Spleen (tissue), 11 donors: ENCODE data around the gene SMCR8. TPM values are rescaled to one million over a fixed set of nuclear protein-coding genes. Genes with fewer than 3 reads are reported as not detected.
A peak's percentile ranks its signal among the peaks of the same experiment; 100 is the strongest.

Experiments used
- DNase-seq: peaks from one replicate; pipeline ENCODE4 v3.0.0-alpha.2; 2020
- H3K27ac ChIP-seq, 8 donors: fragments of 200-600 bp; sonication (generic) in 7 of 8; 1 replicate in 4 of 8; 2 replicates in 4 of 8; pipeline versions ENCODE4 v1.5.0 to v1.8.0; 2016 to 2021; ENCODE audit warnings: inconsistent platforms in 4 of 8, mild to moderate bottlenecking in 4 of 8, moderate library complexity in 1 of 8
- H3K27me3 ChIP-seq, 7 donors: fragments of 200-600 bp; sonication (generic) in 6 of 7; replicated peaks in 1 of 7; 1 replicate in 4 of 7; 2 replicates in 3 of 7; pipeline versions ENCODE4 v1.5.0 to v1.8.0; 2016 to 2021; ENCODE audit warnings: inconsistent platforms in 3 of 7, mild to moderate bottlenecking in 1 of 7
- H3K36me3 ChIP-seq, 6 donors: fragments of 200-600 bp; sonication (generic) in 5 of 6; 1 replicate in 4 of 6; 2 replicates in 2 of 6; pipeline versions ENCODE4 v1.5.0 to v1.8.0; 2016 to 2021; ENCODE audit warnings: inconsistent platforms in 2 of 6
- H3K4me1 ChIP-seq, 6 donors: fragments of 200-600 bp; sonication (generic) in 5 of 6; 1 replicate in 3 of 6; 2 replicates in 3 of 6; pipeline versions ENCODE4 v1.5.0 to v1.8.0; 2016 to 2021; ENCODE audit warnings: inconsistent platforms in 3 of 6
- H3K4me3 ChIP-seq, 8 donors: fragments of 200-600 bp; sonication (generic) in 7 of 8; 1 replicate in 4 of 8; 2 replicates in 4 of 8; pipeline versions ENCODE4 v1.5.0 to v1.8.0; 2016 to 2021; ENCODE audit warnings: inconsistent platforms in 4 of 8, mild to moderate bottlenecking in 4 of 8, moderate library complexity in 2 of 8
- H3K9me3 ChIP-seq, 8 donors: fragments of 200-600 bp; sonication (generic) in 7 of 8; 1 replicate in 4 of 8; 2 replicates in 4 of 8; pipeline versions ENCODE4 v1.5.0 to v1.8.0; 2016 to 2021; ENCODE audit warnings: inconsistent platforms in 4 of 8
- POLR2A ChIP-seq, 3 donors: fragments of 450-650 bp; IDR thresholded peaks; one replicate each; pipeline ENCODE4 v1.5.1; 2017; ENCODE audit warnings: antibody characterized with exemption in 3 of 3, mild to moderate bottlenecking in 1 of 3
- POLR2AphosphoS5 ChIP-seq, 3 donors: sonication (generic); formaldehyde crosslinking; IDR thresholded peaks; one replicate each; pipeline ENCODE4 v1.5.1; 2017; ENCODE audit warnings: antibody characterized with exemption in 3 of 3
- WGBS, 5 donors: extraction: QIAGEN DNeasy Blood & Tissue Kit in 3 of 5; methylation state at CpG; one replicate each; pipeline versions ENCODE4 v1.1.5 to v1.1.7; 2013 to 2018; 5-methylcytosine and 5-hydroxymethylcytosine counted together
- intact Hi-C: fragments of 100-400 bp; cut with DNase I; formaldehyde crosslinking; loops from one replicate; pipeline ENCODE4 v1.15.0; 2023; ENCODE audit warnings: low total_unique reads
- polyA plus RNA-seq, 3 donors: library from polyadenylated mRNA; stranded (reverse); fragments of 200-250 nt; gene quantifications; one replicate each; pipeline ENCODE4 v1.2.1, GENCODE V29; 2013
- total RNA-seq, 7 donors: library from RNA; depleted of rRNA in 3 of 7; stranded (reverse); fragments of >200 nt in 3 of 7; fragmentation: NEBNext Ultra II Directional in 4 of 7; extraction: Animal tissue kit (Norgen Biotek cat#: 25700) in 4 of 7; gene quantifications; one replicate each; pipeline versions ENCODE4 v1.1.0 to v1.2.1, GENCODE V29; 2016 to 2021
- TF ChIP-seq, protein P1 (sequence below), 11 experiments: fragments of 200-600 bp in 7 of 11; fragments of 450-650 bp in 4 of 11; sonication (generic) in 4 of 11; IDR thresholded peaks in 8 of 11; conservative IDR thresholded peaks in 3 of 11; 1 replicate in 7 of 11; 2 replicates in 4 of 11; pipeline versions ENCODE4 v1.4.0 to v1.8.0; 2016 to 2021; ENCODE audit warnings: antibody characterized with exemption in 11 of 11, inconsistent platforms in 4 of 11, mild to moderate bottlenecking in 1 of 11
- donor health status: healthy with polysubstance abuse.
- donor health status: DM: no; HTN: no; CAD: no; lungs with moderate emphysema.
- donor health status: DM: no; HTN: no; CAD: no.
- donor health status: Bipolar disorder and iron deficiency.
- donor health status: healthy.
- donor health status: DM: no; HTN: no; CAD: no.
- donor health status: DM: yes; HTN: yes; CAD: no.

The SMCR8 gene
- total and polyA plus RNA-seq, 10 donors: 3.9 to 38.0 (median 28.4) TPM

- WGBS, 5 donors: 81 to 91% (median 83%) methylated on average over 27 of the region's 27 CpGs
- peaks cover 8 to 100% (median 73%) of the 10 kb centered on the region in 6 donors for H3K36me3 ChIP-seq
- no peak overlapping the region for H3K4me3 ChIP-seq
- H3K27me3 ChIP-seq: no peaks in the 10 kb centered on the region
- no peak for DNase-seq
- intact Hi-C loops: no loop called here
- H3K4me1 ChIP-seq: peaks cover 17 to 79% (median 59%) of the 10 kb centered on the region in 6 donors
- peak overlapping the region in 5 of 8 donors; percentile 34 to 67 (median 57) for H3K27ac ChIP-seq
- no peaks in the 10 kb centered on the region for H3K9me3 ChIP-seq
- TF ChIP-seq, protein P1, sequence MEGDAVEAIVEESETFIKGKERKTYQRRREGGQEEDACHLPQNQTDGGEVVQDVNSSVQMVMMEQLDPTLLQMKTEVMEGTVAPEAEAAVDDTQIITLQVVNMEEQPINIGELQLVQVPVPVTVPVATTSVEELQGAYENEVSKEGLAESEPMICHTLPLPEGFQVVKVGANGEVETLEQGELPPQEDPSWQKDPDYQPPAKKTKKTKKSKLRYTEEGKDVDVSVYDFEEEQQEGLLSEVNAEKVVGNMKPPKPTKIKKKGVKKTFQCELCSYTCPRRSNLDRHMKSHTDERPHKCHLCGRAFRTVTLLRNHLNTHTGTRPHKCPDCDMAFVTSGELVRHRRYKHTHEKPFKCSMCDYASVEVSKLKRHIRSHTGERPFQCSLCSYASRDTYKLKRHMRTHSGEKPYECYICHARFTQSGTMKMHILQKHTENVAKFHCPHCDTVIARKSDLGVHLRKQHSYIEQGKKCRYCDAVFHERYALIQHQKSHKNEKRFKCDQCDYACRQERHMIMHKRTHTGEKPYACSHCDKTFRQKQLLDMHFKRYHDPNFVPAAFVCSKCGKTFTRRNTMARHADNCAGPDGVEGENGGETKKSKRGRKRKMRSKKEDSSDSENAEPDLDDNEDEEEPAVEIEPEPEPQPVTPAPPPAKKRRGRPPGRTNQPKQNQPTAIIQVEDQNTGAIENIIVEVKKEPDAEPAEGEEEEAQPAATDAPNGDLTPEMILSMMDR (IDR thresholded peaks at IDR 0.05 in 8 of 11, conservative IDR thresholded peaks at IDR 0.05 in 3 of 11): no peak
- TF ChIP-seq POLR2AphosphoS5 (IDR thresholded peaks at IDR 0.05): peak in 2 of 3 donors; percentile 13 to 21
These were observed 9.3 kb downstream of the SMCR8 start for GRCh38 chr17:18324140-18325050.

GRCh38 chr17:18326039-18326438, 10.9 kb downstream of the SMCR8 start:
- WGBS, 5 donors: 92 to 98% (median 95%) methylated on average over 2 of the region's 2 CpGs
- Histone ChIP-seq H3K4me3 (no peak overlapping the region), H3K4me1 (peaks cover 4 to 62% (median 44%) of the 10 kb centered on the region in 6 donors), H3K27me3 (no peaks in the 10 kb centered on the region), H3K36me3 (peaks cover 8 to 100% (median 80%) of the 10 kb centered on the region in 6 donors), H3K27ac (peak overlapping the region in 4 of 8 donors; percentile 14 to 67 (median 46)), H3K9me3 (no peaks in the 10 kb centered on the region)
- TF ChIP-seq POLR2AphosphoS5 (IDR thresholded peaks at IDR 0.05): no peak
- no peak for TF ChIP-seq POLR2A (IDR thresholded peaks at IDR 0.05)
- TF ChIP-seq, protein P1 (IDR thresholded peaks at IDR 0.05 in 8 of 11, conservative IDR thresholded peaks at IDR 0.05 in 3 of 11): no peak
- no peak for DNase-seq
- intact Hi-C loops: no loop called here

DNA sequence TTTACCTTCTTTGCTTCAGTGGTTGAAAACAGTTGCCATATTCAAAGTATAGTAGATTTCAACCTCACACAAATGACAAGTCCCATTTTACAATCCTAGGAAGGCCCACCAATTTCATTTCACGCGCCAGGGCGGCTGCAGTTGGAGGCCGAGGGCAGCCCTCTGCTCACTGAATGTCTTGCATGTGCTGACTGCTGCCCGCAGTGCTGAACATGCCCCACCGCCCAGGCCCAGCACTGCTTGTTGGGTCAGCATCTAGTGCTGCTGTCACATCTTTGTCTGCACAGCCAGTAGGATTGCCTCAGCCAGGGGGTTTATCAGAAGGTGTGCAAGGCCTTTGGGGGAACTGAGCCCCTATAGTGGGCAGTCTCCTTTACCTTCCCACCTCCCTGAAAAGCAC, 11.5 kb downstream of the SMCR8 start:
- WGBS, 5 donors: 94 to 98% (median 95%) methylated on average over 6 of the region's 6 CpGs
- H3K9me3 ChIP-seq: no peaks in the 10 kb centered on the region
- H3K27me3 ChIP-seq: no peaks in the 10 kb centered on the region
- H3K4me1 ChIP-seq: peaks cover 4 to 57% (median 41%) of the 10 kb centered on the region in 6 donors
- no peak for DNase-seq
- H3K36me3 ChIP-seq: peaks cover 8 to 100% (median 78%) of the 10 kb centered on the region in 6 donors
- H3K4me3 ChIP-seq: no peak overlapping the region
- peak overlapping the region in 1 of 8 donors; percentile 14 for H3K27ac ChIP-seq
- intact Hi-C loops: no loop called here
- TF ChIP-seq POLR2AphosphoS5 (IDR thresholded peaks at IDR 0.05): peak in 2 of 3 donors; percentile 40 to 57
- TF ChIP-seq, protein P1 (IDR thresholded peaks at IDR 0.05 in 8 of 11, conservative IDR thresholded peaks at IDR 0.05 in 3 of 11): no peak

DNA sequence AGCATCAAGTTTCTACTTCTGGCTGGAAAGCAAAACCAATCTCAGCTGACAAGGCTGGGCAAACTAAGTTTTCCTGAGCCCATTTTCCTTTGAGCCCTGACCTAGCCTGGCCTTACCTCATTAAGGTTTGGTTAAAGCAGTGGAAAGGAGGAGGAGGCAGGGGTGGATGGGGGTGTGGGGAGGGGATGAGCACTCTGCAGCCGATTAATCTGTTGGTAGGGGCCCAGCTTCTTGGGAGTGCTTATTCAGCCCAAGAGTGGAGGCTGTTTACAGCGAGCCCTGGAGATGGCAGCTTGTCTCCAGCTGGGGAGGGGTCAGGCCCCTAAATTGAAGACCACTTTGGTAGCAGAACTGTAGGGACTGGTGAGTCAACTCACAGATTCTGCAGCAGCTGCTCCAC, 12.0 kb downstream of the SMCR8 start:
- Histone ChIP-seq H3K4me3 (no peak overlapping the region), H3K27ac (no peak overlapping the region), H3K4me1 (peaks cover 4 to 52% (median 39%) of the 10 kb centered on the region in 6 donors), H3K36me3 (peaks cover 8 to 100% (median 78%) of the 10 kb centered on the region in 6 donors), H3K27me3 (no peaks in the 10 kb centered on the region), H3K9me3 (no peaks in the 10 kb centered on the region)
- no peak for DNase-seq
- WGBS, 5 donors: 85 to 100% (median 90%) methylated on average over 2 of the region's 2 CpGs
- no peak for TF ChIP-seq POLR2A (IDR thresholded peaks at IDR 0.05)
- TF ChIP-seq, protein P1 (IDR thresholded peaks at IDR 0.05 in 8 of 11, conservative IDR thresholded peaks at IDR 0.05 in 3 of 11): no peak
- TF ChIP-seq POLR2AphosphoS5 (IDR thresholded peaks at IDR 0.05): no peak
- intact Hi-C loops: no loop called here
